ENCODE measurements around the gene RBPJL.

The RBPJL gene

DNA sequence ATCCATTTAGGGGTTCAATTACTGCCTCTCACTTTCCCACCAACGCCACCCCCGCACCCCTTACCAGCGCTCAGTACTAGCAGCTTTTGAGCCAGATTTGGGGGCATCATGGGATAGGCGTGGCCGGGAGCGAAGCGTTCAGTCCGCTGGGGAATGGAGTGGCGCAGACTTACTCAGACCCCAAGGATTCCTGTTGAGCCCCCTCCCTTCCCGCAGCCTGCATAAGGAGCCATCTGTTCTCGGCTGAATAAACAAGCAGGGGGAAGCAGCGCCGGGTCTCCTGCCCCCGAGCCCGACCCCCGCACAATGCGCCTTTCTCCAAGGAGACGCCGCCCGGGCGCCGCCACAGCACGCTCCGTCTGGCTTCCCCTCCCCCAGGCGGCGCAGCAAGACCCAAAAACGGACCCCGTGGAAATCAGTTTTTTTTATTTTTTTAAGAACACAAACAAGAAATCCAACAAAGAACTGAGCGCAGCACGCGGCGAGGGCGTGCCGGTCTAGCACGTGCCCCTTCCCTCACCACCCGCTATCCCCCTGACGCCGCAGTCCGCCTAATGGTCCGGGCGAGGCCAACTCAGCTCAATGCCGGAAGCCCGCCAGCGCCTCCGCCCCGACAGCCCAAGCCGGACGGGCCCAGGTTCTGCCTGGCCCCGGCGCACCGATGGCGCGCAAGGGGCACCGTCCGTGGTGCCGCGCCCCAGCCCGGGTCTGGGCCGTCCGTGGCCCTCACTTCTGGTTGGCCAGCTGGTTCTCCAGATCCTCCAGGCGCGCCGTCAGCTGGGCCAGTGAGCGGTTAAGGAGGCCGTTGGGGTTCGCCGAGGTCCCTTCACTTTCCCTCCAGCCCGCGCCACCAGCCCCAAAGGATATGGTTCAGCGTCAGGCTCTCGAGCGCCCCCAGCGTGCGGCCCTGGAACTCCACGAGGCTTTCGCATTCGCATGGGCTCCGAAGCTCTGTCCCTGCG lies 13.3 kb upstream of the RBPJL start:
- peak; percentile 56 to 69 for DNase-seq (ENCODE audit: low read depth in 2 of 2)

GRCh38 chr20:45294003-45294368 lies 12.7 kb upstream of the RBPJL start:
- DNase-seq (ENCODE audit: low read depth in 2 of 2): no peak

- no peak for DNase-seq (ENCODE audit: low read depth in 2 of 2)
Observed at GRCh38 chr20:45294659-45295058, 12.0 kb upstream of the RBPJL start.

GRCh38 chr20:45297786-45298497 lies 8.7 kb upstream of the RBPJL start:
- DNase-seq (ENCODE audit: low read depth in 2 of 2): no peak

- no peak for DNase-seq (ENCODE audit: low read depth in 2 of 2)
Observed at GRCh38 chr20:45299786-45300185, 6.9 kb upstream of the RBPJL start.

- no peak for DNase-seq (ENCODE audit: low read depth in 2 of 2)
Observed at GRCh38 chr20:45300961-45301360, 5.7 kb upstream of the RBPJL start.

DNA sequence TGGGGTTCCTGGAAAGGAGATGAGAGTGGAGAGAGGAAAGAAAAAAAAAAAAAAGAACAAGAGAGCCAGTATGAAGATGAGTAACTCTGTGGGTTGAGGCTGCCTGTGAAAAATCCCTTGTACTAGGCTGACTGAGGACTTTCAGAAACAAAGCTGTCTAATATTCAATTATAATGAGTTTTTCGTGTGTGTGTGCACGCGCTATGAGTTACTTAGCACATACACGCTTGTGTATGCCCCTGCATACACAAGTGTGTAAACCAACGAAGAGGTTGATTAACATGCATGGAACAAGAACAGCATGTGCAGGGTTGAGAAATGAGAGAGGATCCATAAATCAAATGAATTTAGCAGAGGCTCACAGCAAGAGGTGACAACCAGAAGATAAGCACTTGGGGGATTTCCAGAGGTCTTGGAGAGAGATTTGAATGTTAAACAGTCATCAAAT lies 4.8 kb upstream of the RBPJL start:
- no peak for DNase-seq (ENCODE audit: low read depth in 2 of 2)

DNA sequence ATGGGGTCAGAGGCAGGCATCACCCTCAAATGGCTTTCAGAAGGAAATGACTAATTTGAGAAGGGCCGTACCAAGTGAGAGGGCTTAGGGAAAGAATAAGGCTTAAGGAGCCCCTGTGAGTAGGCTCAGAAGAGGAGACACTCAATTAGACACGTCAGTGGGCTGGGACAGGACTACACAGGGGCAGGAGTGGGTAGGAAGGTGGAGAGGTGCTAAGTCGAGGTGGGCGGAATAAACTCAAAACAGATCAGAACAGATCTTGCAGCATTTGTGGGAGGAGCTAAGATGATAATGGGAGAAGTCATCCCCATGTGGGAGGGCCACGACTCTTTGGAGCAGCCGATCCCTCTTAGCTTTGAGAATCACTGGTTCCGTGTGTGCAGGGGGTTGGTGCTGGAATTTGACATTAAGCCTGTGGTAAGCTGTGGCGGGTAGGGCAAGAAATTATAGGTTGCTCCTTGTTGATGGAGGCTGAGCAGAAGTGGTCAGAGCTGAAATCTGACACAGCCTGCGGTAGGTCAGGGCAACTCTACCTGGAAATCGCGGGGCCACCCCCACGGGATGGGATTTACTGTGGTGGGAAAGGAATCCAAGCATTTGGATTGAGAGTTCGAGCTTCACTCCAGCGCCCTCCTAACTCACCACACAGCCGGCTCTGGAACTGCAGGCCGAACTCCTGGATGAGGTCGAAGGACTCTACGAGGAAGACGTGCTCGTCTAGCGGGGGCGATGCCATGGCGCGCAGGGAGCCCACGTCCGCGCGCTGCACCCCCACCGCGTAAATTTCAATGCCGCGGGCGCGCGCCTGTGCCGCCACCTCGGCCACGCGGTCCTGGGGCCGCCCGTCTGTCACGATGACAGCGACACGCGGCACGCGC lies 2.8 kb upstream of the RBPJL start:
- DNase-seq (ENCODE audit: low read depth in 2 of 2): no peak

GRCh38 chr20:45304464-45304999 lies 2.1 kb upstream of the RBPJL start:
- no peak for DNase-seq (ENCODE audit: low read depth in 2 of 2)

- DNase-seq (ENCODE audit: low read depth in 2 of 2): no peak
Observed at GRCh38 chr20:45305262-45305661, 1.4 kb upstream of the RBPJL start.

GRCh38 chr20:45307076-45307640 lies 518 bp downstream of the RBPJL start:
- no peak for DNase-seq (ENCODE audit: low read depth in 2 of 2)

DNA sequence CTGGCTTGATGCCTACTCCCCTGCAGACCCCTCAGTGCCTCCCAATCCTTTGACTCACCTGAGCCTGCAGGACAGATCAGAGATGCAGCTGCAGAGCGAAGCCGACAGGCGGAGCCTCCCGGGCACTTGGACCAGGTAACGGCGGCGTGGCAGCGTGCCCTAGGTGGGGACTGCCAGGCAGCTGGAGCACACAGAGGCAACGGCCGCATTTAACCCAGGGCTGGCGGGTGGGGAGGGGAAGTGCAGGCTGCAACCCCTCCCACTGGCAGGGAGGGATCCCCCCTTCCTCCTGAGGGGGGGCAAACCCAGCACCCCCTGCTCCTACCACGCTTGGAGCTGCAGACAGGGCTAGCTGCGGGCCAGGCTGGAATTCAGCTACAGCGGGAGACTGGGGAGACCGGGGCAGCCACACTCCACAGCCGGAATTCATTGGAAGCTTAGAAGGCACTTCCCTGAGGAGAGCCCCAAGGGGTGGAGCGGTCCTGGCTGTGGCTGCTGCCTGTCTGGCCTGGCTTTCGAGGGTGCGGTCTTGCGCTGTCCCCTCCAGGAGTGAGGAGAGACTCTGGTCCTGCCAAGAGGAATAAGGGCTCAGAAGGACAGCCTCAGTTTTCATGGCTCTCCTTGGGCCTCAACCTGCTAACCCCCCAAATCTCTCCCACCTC lies 1.6 kb downstream of the RBPJL start, which contains the start of gene MATN4:
TSS of gene MATN4 (minus strand) at position 183 of the 662 bp plus-strand sequence. CDS start 2,717 bp downstream, outside the sequence.
- DNase-seq (ENCODE audit: low read depth in 2 of 2): no peak

GRCh38 chr20:45309075-45309474 lies 2.4 kb downstream of the RBPJL start:
- DNase-seq (ENCODE audit: low read depth in 2 of 2): no peak

DNA sequence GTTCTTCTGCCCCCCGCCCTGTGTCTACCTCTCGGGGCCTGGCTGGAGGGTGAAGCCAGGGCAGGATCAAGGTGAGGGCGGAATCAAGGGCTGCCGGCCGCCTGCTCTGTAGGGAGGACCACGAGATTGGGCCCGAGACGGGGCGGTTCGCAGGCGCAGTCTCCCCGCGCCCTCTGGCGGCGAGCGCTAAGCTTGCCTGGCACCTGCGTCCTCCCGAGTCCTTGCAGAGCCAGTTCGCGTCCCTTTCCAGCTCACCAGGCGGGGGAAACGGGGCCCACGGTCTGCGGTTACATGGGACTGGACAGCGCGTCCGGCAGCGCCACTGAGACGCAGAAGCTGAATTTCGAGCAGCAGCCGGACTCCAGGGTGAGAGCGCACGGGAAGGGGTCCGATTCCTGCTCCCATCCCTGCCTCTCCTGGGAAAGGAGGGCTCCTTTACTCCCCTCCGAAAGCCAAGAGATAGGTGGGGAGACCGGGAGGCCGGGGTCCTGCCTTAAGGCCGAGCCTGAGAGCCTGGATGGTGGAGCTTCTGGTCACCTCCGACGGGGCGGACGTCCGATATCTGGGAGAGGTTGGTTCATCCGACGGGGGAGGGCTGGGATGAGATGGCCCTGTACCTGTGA lies 5.1 kb downstream of the RBPJL start:
- DNase-seq (ENCODE audit: low read depth in 2 of 2): peak in 1 of 2 donors; percentile 46

DNA sequence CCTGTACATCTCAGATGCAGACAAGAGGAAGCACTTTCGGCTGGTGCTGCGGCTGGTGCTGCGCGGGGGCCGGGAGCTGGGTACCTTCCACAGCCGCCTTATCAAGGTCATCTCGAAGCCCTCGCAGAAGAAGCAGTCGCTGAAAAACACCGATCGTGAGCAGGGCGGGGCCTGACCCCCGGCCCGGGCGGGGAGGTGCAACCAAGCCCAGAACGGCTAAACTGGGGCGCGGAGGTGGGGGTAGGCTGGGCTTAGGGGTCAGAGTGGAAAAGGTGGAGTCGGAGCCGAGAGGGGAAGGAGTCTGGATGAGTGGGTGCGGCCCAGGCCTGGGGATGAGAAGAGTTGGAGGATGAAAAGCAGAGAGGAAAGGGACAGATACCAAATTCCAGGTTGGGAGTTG lies 5.6 kb downstream of the RBPJL start:
- no peak for DNase-seq (ENCODE audit: low read depth in 2 of 2)

GRCh38 chr20:45313065-45313695 lies 6.5 kb downstream of the RBPJL start:
- DNase-seq (ENCODE audit: low read depth in 2 of 2): no peak

- no peak for DNase-seq (ENCODE audit: low read depth in 2 of 2)
Observed at GRCh38 chr20:45313943-45314342, 7.3 kb downstream of the RBPJL start.

GRCh38 chr20:45315672-45316071 lies 9.0 kb downstream of the RBPJL start:
- no peak for DNase-seq (ENCODE audit: low read depth in 2 of 2)

Measured in stimulated activated CD8-positive, alpha-beta memory T cell treated with anti-CD3 and anti-CD28 coated beads, Interleukin-7, amount 100 ng/mL, for 4 hours (primary cell).